B cell (primary cell): Measurements from ENCODE around the gene ANKRD35. TPM values are rescaled to one million over a fixed set of nuclear protein-coding genes. Genes with fewer than 3 reads are reported as not detected.

Experiments used
- ATAC-seq: fragments of 200-7000 bp; cut with Tn5 transposase; one replicate; pipeline ENCODE4 v1.10.0; 2021; ENCODE audit warnings: low read depth, mild to moderate bottlenecking, moderate number of reproducible peaks, moderate library complexity
- CTCF ChIA-PET: fragments of 350-600 bp; sonication (Branson Sonifier 250); formaldehyde crosslinking; loops from one replicate; lab custom pipeline; 2021; ENCODE audit warnings: antibody characterized with exemption, inconsistent platforms; lab: Charles Lee
- POLR2A ChIA-PET: fragments of 350-600 bp; sonication (Branson Sonifier 250); formaldehyde crosslinking; loops from one replicate; lab custom pipeline; 2021; ENCODE audit warnings: antibody characterized with exemption; lab: Charles Lee
- DNase-seq: peaks from one replicate; pipeline ENCODE4 v3.0.0; 2013
- H2AFZ ChIP-seq: 2 replicates; pipeline ENCODE4 v1.6.1; 2012; ENCODE audit warnings: mild to moderate bottlenecking, low read depth, low read length; ENCODE audit not compliant: insufficient read depth, poor library complexity, severe bottlenecking
- H3K27ac ChIP-seq, 2 donors: 1 replicate in 1 of 2; 2 replicates in 1 of 2; pipeline ENCODE4 v1.5.1; 2012 to 2013; ENCODE audit warnings: low read length in 2 of 2, mild to moderate bottlenecking in 2 of 2, moderate library complexity in 1 of 2
- H3K27me3 ChIP-seq, 4 experiments: fragments of 200-600 bp in 1 of 4; sonication (generic) in 1 of 4; replicated peaks in 1 of 4; 1 replicate in 2 of 4; 2 replicates in 2 of 4; pipeline versions ENCODE4 v1.6.1 to v1.7.0; 2013 to 2016; ENCODE audit warnings: low read length in 3 of 4, mild to moderate bottlenecking in 2 of 4, mixed read lengths in 1 of 4, moderate library complexity in 1 of 4; ENCODE audit not compliant: insufficient read depth in 4 of 4, control insufficient read depth in 3 of 4; ENCODE audit errors: control extremely low read depth in 1 of 4
- H3K36me3 ChIP-seq, 2 experiments: replicated peaks in 1 of 2; 1 replicate in 1 of 2; 2 replicates in 1 of 2; pipeline versions ENCODE4 v1.6.1 to v1.7.1; 2013; ENCODE audit warnings: low read length in 1 of 2; ENCODE audit not compliant: insufficient read depth in 2 of 2, control insufficient read depth in 1 of 2; ENCODE audit errors: control extremely low read depth in 1 of 2, extremely low read depth in 1 of 2
- H3K4me1 ChIP-seq, 2 donors: fragments of 200-600 bp in 1 of 2; sonication (generic) in 1 of 2; 1 replicate in 1 of 2; 2 replicates in 1 of 2; pipeline versions ENCODE4 v1.5.1 to v1.6.1; 2013 to 2017; ENCODE audit warnings: low read length in 2 of 2; ENCODE audit not compliant: control insufficient read depth in 2 of 2, insufficient read depth in 2 of 2
- H3K4me2 ChIP-seq: replicated peaks from 2 replicates; pipeline ENCODE3; 2012; ENCODE audit warnings: mild to moderate bottlenecking, low read depth, low read length; ENCODE audit not compliant: poor library complexity, severe bottlenecking
- H3K4me3 ChIP-seq, 5 experiments: fragments of 200-600 bp in 1 of 5; sonication (generic) in 1 of 5; 1 replicate in 3 of 5; 2 replicates in 2 of 5; pipeline versions ENCODE4 v1.5.1 to v1.7.0; 2011 to 2016; ENCODE audit warnings: low read length in 4 of 5, mild to moderate bottlenecking in 4 of 5, low read depth in 2 of 5, control low read depth in 1 of 5, moderate library complexity in 1 of 5; ENCODE audit not compliant: insufficient read depth in 1 of 5; ENCODE audit errors: control extremely low read depth in 1 of 5, extremely low read depth in 1 of 5
- H3K79me2 ChIP-seq: fragments of 200-600 bp; sonication (generic); one replicate; pipeline ENCODE4 v1.6.0; 2016; ENCODE audit warnings: low read length; ENCODE audit not compliant: control insufficient read depth, insufficient read depth
- H3K9ac ChIP-seq: fragments of 200-600 bp; sonication (generic); 2 replicates; pipeline ENCODE4 v1.6.1; 2017; ENCODE audit warnings: mild to moderate bottlenecking, low read length, moderate library complexity
- H3K9me3 ChIP-seq, 3 donors: one replicate each; pipeline versions ENCODE4 v1.6.1 to v1.7.1; 2013; ENCODE audit warnings: low read length in 2 of 3; ENCODE audit not compliant: control insufficient read depth in 2 of 3, insufficient read depth in 1 of 3; ENCODE audit errors: control extremely low read depth in 1 of 3
- H4K20me1 ChIP-seq: 2 replicates; pipeline ENCODE4 v1.6.0; 2012; ENCODE audit warnings: mild to moderate bottlenecking, low read length; ENCODE audit not compliant: insufficient read depth, control insufficient read depth, poor library complexity, severe bottlenecking
- H3K27ac Mint-ChIP-seq: one replicate; pipeline ENCODE4 v1.8.0; 2021; ENCODE audit warnings: mixed read lengths
- H3K27me3 Mint-ChIP-seq: one replicate; pipeline ENCODE4 v1.8.0; 2021; ENCODE audit warnings: mixed read lengths
- H3K4me1 Mint-ChIP-seq: one replicate; pipeline ENCODE4 v1.8.0; 2021; ENCODE audit warnings: mixed read lengths
- H3K4me3 Mint-ChIP-seq: one replicate; pipeline ENCODE4 v1.8.0; 2021; ENCODE audit warnings: mixed read lengths
- H3K9me3 Mint-ChIP-seq: one replicate; pipeline ENCODE4 v1.8.0; 2022; ENCODE audit warnings: mixed read lengths; ENCODE audit not compliant: insufficient read depth
- EZH2 ChIP-seq: IDR thresholded peaks from 2 replicates; pipeline ENCODE4 v1.6.1; 2012; ENCODE audit warnings: borderline replicate concordance, low read depth, mild to moderate bottlenecking, moderate library complexity, low read length; ENCODE audit not compliant: insufficient read depth, poor library complexity, severe bottlenecking
- WGBS: methylation state at CpG from one replicate; pipeline ENCODE4 v1.1.5; 2013; ENCODE audit warnings: missing lambda C conversion rate; ENCODE audit not compliant: insufficient coverage; 5-methylcytosine and 5-hydroxymethylcytosine counted together
- intact Hi-C: fragments of 100-400 bp; cut with micrococcal nuclease; formaldehyde crosslinking; loops from one replicate; pipeline ENCODE4 v1.10.0; 2022
- polyA plus RNA-seq: library from polyadenylated mRNA; depleted of rRNA; stranded (reverse); fragments of >200 nt; gene quantifications from 2 replicates; pipeline ENCODE4 v1.2.3, GENCODE V29; 2012
- total RNA-seq, 2 donors: library from RNA; stranded (reverse); fragments of 120-200 nt in 1 of 2; gene quantifications; 1 replicate in 1 of 2; 2 replicates in 1 of 2; pipeline versions ENCODE4 v1.2.3 to v1.2.4, GENCODE V29; 2013 to 2022
- TF ChIP-seq, protein P1 (sequence below): fragments of 200-600 bp; IDR thresholded peaks from one replicate; pipeline ENCODE4 v1.8.0; 2022; ENCODE audit warnings: antibody characterized with exemption, mild to moderate bottlenecking

ANKRD35 gene
- total and polyA plus RNA-seq, 2 donors (not counting 1 experiment from before 2014, with no cell fraction given), result 0.04 TPM; not detected in 1

DNA sequence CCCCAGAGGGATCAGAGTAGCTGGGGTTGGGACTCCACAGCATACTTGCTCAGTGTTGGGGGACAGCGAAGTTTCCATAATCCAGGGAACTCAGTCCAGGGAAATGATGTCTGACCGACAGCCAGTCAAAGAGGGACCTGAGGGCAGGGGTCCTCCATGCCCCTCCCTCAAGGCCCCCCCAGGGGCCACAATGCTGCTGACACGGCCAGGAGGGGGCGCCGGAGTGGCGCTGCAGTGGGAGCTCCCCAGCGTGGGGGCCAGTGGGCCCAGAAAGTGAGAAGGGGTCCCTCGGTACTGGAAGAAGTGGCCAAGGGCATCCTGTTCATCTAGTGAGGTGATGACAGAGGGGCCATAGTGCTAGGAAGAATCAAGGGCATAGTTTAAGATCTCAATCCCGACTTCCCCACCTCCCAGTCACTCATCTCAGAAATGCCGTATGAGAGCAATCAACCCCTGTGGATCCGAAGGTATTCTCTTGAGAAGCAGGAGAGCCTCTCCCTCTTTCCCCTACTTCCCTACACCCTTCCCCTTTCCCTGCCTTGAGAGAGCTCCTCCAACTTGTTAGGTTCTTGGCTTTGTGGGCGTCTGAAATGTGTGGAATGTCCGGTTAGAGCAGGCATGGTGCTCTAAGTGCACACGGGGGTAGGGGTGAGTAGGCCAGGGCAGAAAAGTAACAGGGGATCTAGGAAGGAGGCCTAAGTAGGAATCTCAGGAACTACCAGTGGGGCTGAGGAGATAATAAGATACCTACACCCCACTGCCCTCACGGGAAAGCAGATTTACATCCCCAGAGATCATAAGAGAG is 36.1 kb downstream of the ANKRD35 start:
- Histone ChIP-seq H3K9me3 (no peaks in the 10 kb centered on the region), H3K9ac (no peak overlapping the region), H3K4me2 (no peak overlapping the region), H2AFZ (no peak overlapping the region), H3K4me1 (peaks cover 16 to 21% of the 10 kb centered on the region in 2 donors), H3K36me3 (peaks cover 0 to 42% of the 10 kb centered on the region in 2 experiments), H3K27me3 (no peaks in the 10 kb centered on the region), H3K4me3 (no peak overlapping the region), H4K20me1 (no peaks in the 10 kb centered on the region), H3K27ac (no peak overlapping the region), H3K79me2 (no peaks in the 10 kb centered on the region)
- intact Hi-C loops, result loop anchor here (5.0 kb wide), 1 partner anchor 38 kb away; the partner anchor contains the start of gene ANKRD35
- no peak for ATAC-seq
- CTCF ChIA-PET, result interaction anchor here (0.8 to 6.5 kb wide), 6 partner anchors 8 to 163 kb away, joined by 3 to 107 read pairs (median 5); partner anchors contain the start of genes ITGA10 and PIAS3
- Mint-ChIP-seq H3K27me3 (no peaks in the 10 kb centered on the region), H3K9me3 (no peaks in the 10 kb centered on the region), H3K4me3 (no peak overlapping the region), H3K4me1 (peaks cover 7% of the 10 kb centered on the region), H3K27ac (no peak overlapping the region)
- POLR2A ChIA-PET, result no interaction called here
- no peak for DNase-seq
- 93% methylated on average over 3 of the region's 15 CpGs for WGBS
- TF ChIP-seq EZH2, result no peak
- TF ChIP-seq, protein P1, sequence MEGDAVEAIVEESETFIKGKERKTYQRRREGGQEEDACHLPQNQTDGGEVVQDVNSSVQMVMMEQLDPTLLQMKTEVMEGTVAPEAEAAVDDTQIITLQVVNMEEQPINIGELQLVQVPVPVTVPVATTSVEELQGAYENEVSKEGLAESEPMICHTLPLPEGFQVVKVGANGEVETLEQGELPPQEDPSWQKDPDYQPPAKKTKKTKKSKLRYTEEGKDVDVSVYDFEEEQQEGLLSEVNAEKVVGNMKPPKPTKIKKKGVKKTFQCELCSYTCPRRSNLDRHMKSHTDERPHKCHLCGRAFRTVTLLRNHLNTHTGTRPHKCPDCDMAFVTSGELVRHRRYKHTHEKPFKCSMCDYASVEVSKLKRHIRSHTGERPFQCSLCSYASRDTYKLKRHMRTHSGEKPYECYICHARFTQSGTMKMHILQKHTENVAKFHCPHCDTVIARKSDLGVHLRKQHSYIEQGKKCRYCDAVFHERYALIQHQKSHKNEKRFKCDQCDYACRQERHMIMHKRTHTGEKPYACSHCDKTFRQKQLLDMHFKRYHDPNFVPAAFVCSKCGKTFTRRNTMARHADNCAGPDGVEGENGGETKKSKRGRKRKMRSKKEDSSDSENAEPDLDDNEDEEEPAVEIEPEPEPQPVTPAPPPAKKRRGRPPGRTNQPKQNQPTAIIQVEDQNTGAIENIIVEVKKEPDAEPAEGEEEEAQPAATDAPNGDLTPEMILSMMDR, result peak; percentile 27

DNA sequence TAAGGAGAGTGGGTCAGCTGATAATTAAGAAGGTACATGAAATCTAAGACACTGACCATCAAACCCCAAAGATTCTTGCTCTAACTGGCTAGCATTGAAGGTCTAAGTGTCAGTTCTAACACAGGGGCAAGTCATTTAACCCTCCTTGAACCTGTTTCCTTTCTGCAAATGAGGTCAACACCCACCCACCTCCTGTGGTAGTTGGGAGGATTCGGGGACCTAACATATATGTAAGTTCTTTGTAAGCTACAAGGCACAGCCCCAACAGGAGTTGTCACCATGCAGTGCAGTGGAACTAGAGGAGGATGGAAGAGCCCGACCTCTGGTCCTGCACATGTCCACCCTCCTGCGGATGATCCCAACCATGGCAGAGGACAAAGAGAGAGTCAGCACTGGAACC is 37.8 kb downstream of the ANKRD35 start:
- no peaks in the 10 kb centered on the region for H3K27me3 Mint-ChIP-seq
- H3K9me3 ChIP-seq, result no peaks in the 10 kb centered on the region
- WGBS, result 100% methylated on average over 3 of the region's 3 CpGs
- no peak overlapping the region for H3K9ac ChIP-seq
- H3K27me3 ChIP-seq, result no peaks in the 10 kb centered on the region
- no peak overlapping the region for H2AFZ ChIP-seq
- POLR2A ChIA-PET, result interaction anchor here (4.1 kb wide), 1 partner anchor 10 kb away, joined by 70 read pairs; the partner anchor contains the start of gene PIAS3
- CTCF ChIA-PET, result interaction anchor here (1.0 to 6.6 kb wide), 6 partner anchors 10 to 185 kb away, joined by 3 to 148 read pairs (median 76); partner anchors contain the start of genes ITGA10 and PIAS3
- DNase-seq (no peak), ATAC-seq (no peak)
- H3K4me3 ChIP-seq, result no peak overlapping the region
- no peaks in the 10 kb centered on the region for H3K9me3 Mint-ChIP-seq
- peaks cover 4 to 40% of the 10 kb centered on the region in 2 experiments for H3K36me3 ChIP-seq
- H3K4me1 Mint-ChIP-seq, result peaks cover 7% of the 10 kb centered on the region
- peaks cover 18 to 24% of the 10 kb centered on the region in 2 donors for H3K4me1 ChIP-seq
- no peak overlapping the region for H3K4me3 Mint-ChIP-seq
- H3K4me2 ChIP-seq, result no peak overlapping the region
- H3K79me2 ChIP-seq, result no peaks in the 10 kb centered on the region
- H3K27ac Mint-ChIP-seq, result no peak overlapping the region
- TF ChIP-seq, protein P1, result no peak
- TF ChIP-seq EZH2, result no peak
- no peak overlapping the region for H3K27ac ChIP-seq
- intact Hi-C loops, result loop anchor here (5.0 kb wide), 1 partner anchor 39 kb away; the partner anchor contains the start of gene ANKRD35
- no peaks in the 10 kb centered on the region for H4K20me1 ChIP-seq
